Right lobe of liver (tissue), 4 donors: ENCODE data around the gene ST8SIA4.

Experiments used
- CTCF ChIP-seq, 4 donors: fragments of 200-600 bp in 3 of 4; fragments of 450-650 bp in 1 of 4; IDR thresholded peaks; one replicate each; pipeline versions ENCODE4 v1.5.1 to v1.8.0; 2016 to 2022; ENCODE audit warnings: antibody characterized with exemption in 4 of 4, mild to moderate bottlenecking in 2 of 4
- POLR2A ChIP-seq: fragments of 450-650 bp; IDR thresholded peaks from one replicate; pipeline ENCODE4 v1.6.1; 2017; ENCODE audit warnings: antibody characterized with exemption, mild to moderate bottlenecking
- donor health status: DM: no; HTN: no; CAD: no.
- donor health status: DM: no; HTN: no; CAD: no.
- donor health status: DM: no; HTN: yes; CAD: no.

- TF ChIP-seq POLR2A (no peak), CTCF (IDR thresholded peaks at IDR 0.05) (no peak)
These were observed 62.3 kb downstream of the ST8SIA4 start for GRCh38 chr5:100840789-100841188.
